HepG2 (cell line): ENCODE data around the gene AIF1. TPM values are rescaled to one million over a fixed set of nuclear protein-coding genes. Genes with fewer than 3 reads are reported as not detected.
A peak's percentile ranks its signal among the peaks of the same experiment; 100 is the strongest.

ENCODE experiments used
- AGO1 ChIP-seq: fragments of 200-400 bp; formaldehyde crosslinking; IDR thresholded peaks from 2 replicates; pipeline ENCODE4 v1.6.1; 2017; ENCODE audit warnings: mild to moderate bottlenecking, low read depth, low read length, moderate library complexity; ENCODE audit not compliant: poor library complexity, severe bottlenecking
- KLF9 ChIP-seq: IDR thresholded peaks from 2 replicates; pipeline ENCODE4 v1.6.1; 2016; ENCODE audit warnings: low read depth
- MTF2 ChIP-seq: sonication (generic); formaldehyde crosslinking; IDR thresholded peaks from 2 replicates; pipeline ENCODE4 v1.5.0; 2020; ENCODE audit warnings: missing genetic modification reagents, borderline replicate concordance
- POLR2A ChIP-seq, 2 experiments: IDR thresholded peaks; 2 replicates each; pipeline ENCODE4 v1.6.1; 2011; ENCODE audit warnings: low read depth in 2 of 2, low read length in 2 of 2, mild to moderate bottlenecking in 1 of 2, moderate library complexity in 1 of 2; ENCODE audit not compliant: insufficient read depth in 1 of 2
- RBM39 ChIP-seq: fragments of 200-400 bp; formaldehyde crosslinking; IDR thresholded peaks from one replicate; pipeline ENCODE4 v1.6.1; 2018; ENCODE audit warnings: antibody characterized with exemption, mild to moderate bottlenecking, low read depth, low read length; ENCODE audit not compliant: poor library complexity, severe bottlenecking
- SNAPC4 ChIP-seq: sonication (generic); formaldehyde crosslinking; IDR thresholded peaks from 2 replicates; pipeline ENCODE4 v1.4.0; 2020; ENCODE audit warnings: mild to moderate bottlenecking, missing genetic modification reagents
- SRSF9 ChIP-seq: fragments of 200-400 bp; formaldehyde crosslinking; IDR thresholded peaks from 2 replicates; pipeline ENCODE4 v1.6.1; 2018; ENCODE audit warnings: borderline replicate concordance, mild to moderate bottlenecking, low read depth, low read length; ENCODE audit not compliant: insufficient read depth, poor library complexity, severe bottlenecking
- SSRP1 ChIP-seq: IDR thresholded peaks from 2 replicates; pipeline ENCODE4 v1.6.1; 2016; ENCODE audit warnings: control low read depth
- TFDP1 ChIP-seq: IDR thresholded peaks from 2 replicates; pipeline ENCODE4 v1.6.1; 2016; ENCODE audit warnings: missing compliant biosample characterization, missing genetic modification reagents, borderline replicate concordance
- ZBTB44 ChIP-seq: sonication (generic); formaldehyde crosslinking; IDR thresholded peaks from 2 replicates; pipeline ENCODE4 v1.4.0; 2020; ENCODE audit warnings: missing genetic modification reagents
- ZFAT ChIP-seq: sonication (generic); formaldehyde crosslinking; conservative IDR thresholded peaks from 2 replicates; pipeline ENCODE4 v1.8.1; 2023; ENCODE audit warnings: missing genetic modification reagents, inconsistent platforms
- ZFX ChIP-seq: sonication (generic); formaldehyde crosslinking; IDR thresholded peaks from 2 replicates; pipeline ENCODE4 v1.4.0; 2020; ENCODE audit warnings: mild to moderate bottlenecking, low read depth, missing genetic modification reagents, moderate library complexity
- ZNF280D ChIP-seq: sonication (generic); formaldehyde crosslinking; IDR thresholded peaks from 2 replicates; pipeline ENCODE4 v1.5.1; 2020; ENCODE audit warnings: mild to moderate bottlenecking, missing genetic modification reagents
- ZNF629 ChIP-seq: sonication (generic); formaldehyde crosslinking; conservative IDR thresholded peaks from 2 replicates; pipeline ENCODE4 v1.5.0; 2020; ENCODE audit warnings: missing genetic modification reagents
- ZNF703 ChIP-seq: sonication (generic); formaldehyde crosslinking; IDR thresholded peaks from 2 replicates; pipeline ENCODE4 v1.5.1; 2020; ENCODE audit warnings: missing genetic modification reagents, mild to moderate bottlenecking, moderate library complexity, borderline replicate concordance
- ZNF777 ChIP-seq: sonication (generic); formaldehyde crosslinking; IDR thresholded peaks from 2 replicates; pipeline ENCODE4 v1.4.0; 2020; ENCODE audit warnings: missing genetic modification reagents
- ZNF850 ChIP-seq: sonication (generic); formaldehyde crosslinking; conservative IDR thresholded peaks from 2 replicates; pipeline ENCODE4 v1.9.0; 2021; ENCODE audit warnings: mild to moderate bottlenecking, missing genetic modification reagents
- polyA plus RNA-seq, 8 experiments: library from polyadenylated mRNA; depleted of rRNA in 3 of 8; stranded (reverse) in 7 of 8; unstranded in 1 of 8; fragments of >200 nt; fragmentation: Illumina TruSeq in 4 of 8; extraction: Trizol in 4 of 8; gene quantifications; 2 replicates each; pipeline versions ENCODE4 v1.2.1 to v1.2.3, GENCODE V29; 2011 to 2016; ENCODE audit warnings: low read depth in 4 of 8, missing spikeins in 1 of 8, mixed read lengths in 1 of 8; ENCODE audit not compliant: insufficient read depth in 1 of 8
- total RNA-seq, 5 experiments: library from RNA; depleted of rRNA; stranded (reverse); fragments of >200 nt; fragmentation: Illumina TruSeq; extraction: Trizol; gene quantifications; 2 replicates each; pipeline ENCODE4 v1.2.3, GENCODE V29; 2016; ENCODE audit warnings: low read depth in 1 of 5

The AIF1 gene
- total and polyA plus RNA-seq, 2 of the 13 experiments (the other 11 are each of a cell fraction or from before 2014, with no cell fraction given): 1.5 TPM; not detected in 1

GRCh38 chr6:31619805-31620585 is 5.0 kb downstream of the AIF1 start (continued):
- TF ChIP-seq ZBTB44 (CRISPR knock-in tag): peak; percentile 43; the same call in 1 of the 2 replicates
- TF ChIP-seq ZNF280D (CRISPR knock-in tag): peak; percentile 60; the same call in 1 of the 2 replicates
- peak; percentile 79 for TF ChIP-seq ZFX (CRISPR knock-in tag)
- TF ChIP-seq POLR2A (IDR thresholded peaks at IDR 0.05; ENCODE audit: insufficient read depth in 1 of 2, low read depth in 2 of 2, low read length in 2 of 2): peak; percentile 81 to 85
- no peak for TF ChIP-seq SSRP1 (CRISPR knock-in tag)
- TF ChIP-seq ZNF703 (CRISPR knock-in tag): no peak
- no peak; the same call in 1 of the 2 replicates for TF ChIP-seq ZNF850 (CRISPR knock-in tag)
- peak; percentile 97 for TF ChIP-seq TFDP1 (CRISPR knock-in tag)
- peak; percentile 43; the same call in 1 of the 2 replicates for TF ChIP-seq ZNF777 (CRISPR knock-in tag)
- no peak for TF ChIP-seq SRSF9
- TF ChIP-seq ZFAT (CRISPR knock-in tag): no peak
- TF ChIP-seq AGO1: peak; percentile 66
- 0 out of 2 replicates have a peak, but pooled peaks have one; percentile 10 for TF ChIP-seq ZNF629 (CRISPR knock-in tag)
- TF ChIP-seq SNAPC4 (CRISPR knock-in tag): peak; percentile 99
- TF ChIP-seq RBM39: no peak
- TF ChIP-seq KLF9 (CRISPR knock-in tag): peak; percentile 74; the same call in 1 of the 2 replicates
- no peak for TF ChIP-seq MTF2
